HepG2 (cell line): ENCODE measurements around the gene PKNOX2. TPM values are rescaled to one million over a fixed set of nuclear protein-coding genes. Genes with fewer than 3 reads are reported as not detected.

Experiments
- ATAC-seq: fragments of 200-7000 bp; cut with Tn5 transposase; 3 replicates; pipeline ENCODE4 v1.9.1; 2020; ENCODE audit warnings: mild to moderate bottlenecking, moderate library complexity
- BruUV-seq: library from RNA; stranded (reverse); fragments of 400-500 nt; replicated peaks from 2 replicates; lab custom pipeline; 2021; lab: Mats Ljungman, UMichigan
- CTCF ChIA-PET: fragments of 300-600 bp; formaldehyde crosslinking; extraction: SDS; loops from one replicate; lab custom pipeline; 2021; ENCODE audit warnings: low total read pairs, inconsistent platforms, low intra/inter-chr PET ratio; lab: Yijun Ruan, JAX
- POLR2A ChIA-PET: fragments of 350-600 bp; sonication (Branson Sonifier 250); formaldehyde crosslinking; loops from one replicate; lab custom pipeline; 2020; ENCODE audit warnings: antibody characterized with exemption, inconsistent platforms; lab: Yijun Ruan, JAX
- DNase-seq: peaks from one replicate; pipeline ENCODE4 v3.0.0-alpha.2; 2015; ENCODE audit warnings: low spot score
- FAIRE-seq: peaks from 3 replicates; lab custom pipeline; 2011; peaks lifted over from hg19 to GRCh38; lab: Jason Lieb, UNC
- H2AFZ ChIP-seq: one replicate; pipeline ENCODE4 v1.6.1; 2011; ENCODE audit warnings: low read length, inconsistent platforms
- H3K27ac ChIP-seq: fragments of 300-600 bp; 3 replicates; pipeline ENCODE4 v1.8.0; 2011; ENCODE audit warnings: mixed run types, mild to moderate bottlenecking, mixed read lengths, low read length, inconsistent platforms; ENCODE audit not compliant: insufficient read depth; ENCODE audit errors: extremely low read length
- H3K27me3 ChIP-seq, 2 experiments: fragments of 200-600 bp in 1 of 2; 2 replicates in 1 of 2; 3 replicates in 1 of 2; pipeline versions ENCODE4 v1.6.0 to v1.8.0; 2011; ENCODE audit warnings: low read length in 2 of 2, mild to moderate bottlenecking in 2 of 2, moderate library complexity in 2 of 2, inconsistent platforms in 1 of 2; ENCODE audit not compliant: insufficient read depth in 2 of 2, control insufficient read depth in 1 of 2
- H3K36me3 ChIP-seq, 2 experiments: fragments of 200-600 bp in 1 of 2; replicated peaks in 1 of 2; 2 replicates in 1 of 2; 3 replicates in 1 of 2; pipeline versions ENCODE4 v1.5.1 to v1.8.0; 2011; ENCODE audit warnings: low read length in 2 of 2, inconsistent platforms in 1 of 2; ENCODE audit not compliant: insufficient read depth in 2 of 2, control insufficient read depth in 1 of 2
- H3K4me1 ChIP-seq: 2 replicates; pipeline ENCODE4 v1.5.1; 2012; ENCODE audit warnings: low read length, inconsistent platforms; ENCODE audit not compliant: insufficient read depth
- H3K4me2 ChIP-seq: 2 replicates; pipeline ENCODE4 v1.6.0; 2011; ENCODE audit warnings: low read depth, low read length, inconsistent platforms
- H3K4me3 ChIP-seq, 3 experiments: fragments of 200-600 bp in 1 of 3; sonication (generic), shearing (Covaris generic) in 1 of 3; replicated peaks in 1 of 3; 2 replicates each; pipeline ENCODE4 v1.5.1; 2011 to 2016; ENCODE audit warnings: low read length in 3 of 3, inconsistent platforms in 2 of 3, low read depth in 2 of 3, mild to moderate bottlenecking in 2 of 3, control low read depth in 1 of 3, mixed read lengths in 1 of 3; ENCODE audit not compliant: insufficient read depth in 1 of 3
- H3K79me2 ChIP-seq: one replicate; pipeline ENCODE4 v1.6.1; 2011; ENCODE audit warnings: low read length, inconsistent platforms; ENCODE audit not compliant: insufficient read depth
- H3K9ac ChIP-seq: 2 replicates; pipeline ENCODE4 v1.6.0; 2011; ENCODE audit warnings: mild to moderate bottlenecking, low read depth, low read length, inconsistent platforms; ENCODE audit not compliant: insufficient read depth
- H3K9me3 ChIP-seq: 2 replicates; pipeline ENCODE4 v1.5.1; 2012; ENCODE audit warnings: mild to moderate bottlenecking, low read length
- H4K20me1 ChIP-seq: 2 replicates; pipeline ENCODE4 v1.6.0; 2011; ENCODE audit warnings: inconsistent platforms, mild to moderate bottlenecking, low read length, moderate library complexity; ENCODE audit not compliant: insufficient read depth
- ARID5B ChIP-seq: IDR thresholded peaks from 2 replicates; pipeline ENCODE4 v1.4.0; 2020; ENCODE audit warnings: mild to moderate bottlenecking, missing genetic modification reagents
- ARNT2 ChIP-seq: sonication (generic); formaldehyde crosslinking; IDR thresholded peaks from 2 replicates; pipeline ENCODE4 v1.8.0; 2022; ENCODE audit warnings: mild to moderate bottlenecking, low read depth, missing genetic modification reagents, moderate library complexity
- MTF2 ChIP-seq: sonication (generic); formaldehyde crosslinking; IDR thresholded peaks from 2 replicates; pipeline ENCODE4 v1.5.0; 2020; ENCODE audit warnings: missing genetic modification reagents, borderline replicate concordance
- NCOA2 ChIP-seq: sonication (generic); formaldehyde crosslinking; IDR thresholded peaks from 2 replicates; pipeline ENCODE4 v1.8.0; 2022; ENCODE audit warnings: inconsistent platforms
- NCOA5 ChIP-seq: sonication (generic); formaldehyde crosslinking; IDR thresholded peaks from 2 replicates; pipeline ENCODE4 v1.4.0; 2020; ENCODE audit warnings: missing genetic modification reagents
- PLRG1 ChIP-seq: fragments of 450-650 bp; conservative IDR thresholded peaks from 2 replicates; pipeline ENCODE4 v1.6.1; 2016
- WGBS: methylation state at CpG from one replicate; pipeline ENCODE4 v1.1.6; 2017; ENCODE audit warnings: low lambda C conversion rate; 5-methylcytosine and 5-hydroxymethylcytosine counted together
- in situ Hi-C: cut with HindIII; loops from 2 replicates; pipeline ENCODE4 v1.10.0; 2017; ENCODE audit warnings: low pct_unique_long_range_greater_than_20kb; ENCODE audit not compliant: extremely low pct_ligation_motif_present
- intact Hi-C: fragments of 100-400 bp; cut with micrococcal nuclease; formaldehyde crosslinking; loops from one replicate; pipeline ENCODE4 v1.10.0; 2022; ENCODE audit not compliant: unreplicated experiment
- polyA plus RNA-seq, 8 experiments: library from polyadenylated mRNA; depleted of rRNA in 3 of 8; stranded (reverse) in 7 of 8; unstranded in 1 of 8; fragments of >200 nt; fragmentation: Illumina TruSeq in 4 of 8; extraction: Trizol in 4 of 8; gene quantifications; 2 replicates each; pipeline versions ENCODE4 v1.2.1 to v1.2.3, GENCODE V29; 2011 to 2016; ENCODE audit warnings: low read depth in 4 of 8, missing spikeins in 1 of 8, mixed read lengths in 1 of 8; ENCODE audit not compliant: insufficient read depth in 1 of 8
- total RNA-seq, 5 experiments: library from RNA; depleted of rRNA; stranded (reverse); fragments of >200 nt; fragmentation: Illumina TruSeq; extraction: Trizol; gene quantifications; 2 replicates each; pipeline ENCODE4 v1.2.3, GENCODE V29; 2016; ENCODE audit warnings: low read depth in 1 of 5
- TF ChIP-seq, protein P1 (sequence below): sonication (generic); formaldehyde crosslinking; IDR thresholded peaks from 2 replicates; pipeline ENCODE4 v1.5.1; 2020; ENCODE audit warnings: missing genetic modification reagents, mild to moderate bottlenecking, borderline replicate concordance

PKNOX2 gene
- total and polyA plus RNA-seq, 2 of the 13 experiments (the other 11 are each of a cell fraction or from before 2014, with no cell fraction given) = not detected

- no peak for TF ChIP-seq ARID5B
Measured at GRCh38 chr11:125332821-125333220, 168.3 kb downstream of the PKNOX2 start (continued).

GRCh38 chr11:125333354-125334073 is 169.0 kb downstream of the PKNOX2 start:
- in situ Hi-C loops (no loop called here), intact Hi-C loops (no loop called here)
- Histone ChIP-seq H3K79me2 (no peaks in the 10 kb centered on the region), H3K4me2 (no peak overlapping the region), H3K36me3 (no peaks in the 10 kb centered on the region), H3K27me3 (peaks cover 0 to 28% of the 10 kb centered on the region in 2 experiments; a peak in 4 of 5 replicates), H3K9me3 (no peaks in the 10 kb centered on the region), H4K20me1 (no peaks in the 10 kb centered on the region), H3K27ac (no peak overlapping the region), H2AFZ (no peak overlapping the region), H3K9ac (no peak overlapping the region), H3K4me1 (no peaks in the 10 kb centered on the region), H3K4me3 (no peak overlapping the region)
- ChIA-PET CTCF (no interaction called here), POLR2A (no interaction called here)
- DNase-seq = no peak
- TF ChIP-seq NCOA5 (CRISPR knock-in tag) (no peak), NCOA2 (no peak), MTF2 (no peak), PLRG1 (no peak), ARNT2 (CRISPR knock-in tag) (no peak)
- TF ChIP-seq, protein P1, sequence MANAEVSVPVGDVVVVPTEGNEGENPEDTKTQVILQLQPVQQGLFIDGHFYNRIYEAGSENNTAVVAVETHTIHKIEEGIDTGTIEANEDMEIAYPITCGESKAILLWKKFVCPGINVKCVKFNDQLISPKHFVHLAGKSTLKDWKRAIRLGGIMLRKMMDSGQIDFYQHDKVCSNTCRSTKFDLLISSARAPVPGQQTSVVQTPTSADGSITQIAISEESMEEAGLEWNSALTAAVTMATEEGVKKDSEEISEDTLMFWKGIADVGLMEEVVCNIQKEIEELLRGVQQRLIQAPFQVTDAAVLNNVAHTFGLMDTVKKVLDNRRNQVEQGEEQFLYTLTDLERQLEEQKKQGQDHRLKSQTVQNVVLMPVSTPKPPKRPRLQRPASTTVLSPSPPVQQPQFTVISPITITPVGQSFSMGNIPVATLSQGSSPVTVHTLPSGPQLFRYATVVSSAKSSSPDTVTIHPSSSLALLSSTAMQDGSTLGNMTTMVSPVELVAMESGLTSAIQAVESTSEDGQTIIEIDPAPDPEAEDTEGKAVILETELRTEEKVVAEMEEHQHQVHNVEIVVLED (CRISPR knock-in tag) = no peak
- WGBS = 7% methylated on average over 7 of the region's 7 CpGs
- FAIRE-seq = no peak
- ATAC-seq = no peak
- no TSS peak for BruUV-seq
